ENCODE results near the gene HAL. TPM values are rescaled to one million over a fixed set of nuclear protein-coding genes. Genes with fewer than 3 reads are reported as not detected.

HAL gene
- total and polyA plus RNA-seq, 2 of the 4 experiments (the other 2 are of a cell fraction), result under 0.01 to 0.02 TPM

DNA sequence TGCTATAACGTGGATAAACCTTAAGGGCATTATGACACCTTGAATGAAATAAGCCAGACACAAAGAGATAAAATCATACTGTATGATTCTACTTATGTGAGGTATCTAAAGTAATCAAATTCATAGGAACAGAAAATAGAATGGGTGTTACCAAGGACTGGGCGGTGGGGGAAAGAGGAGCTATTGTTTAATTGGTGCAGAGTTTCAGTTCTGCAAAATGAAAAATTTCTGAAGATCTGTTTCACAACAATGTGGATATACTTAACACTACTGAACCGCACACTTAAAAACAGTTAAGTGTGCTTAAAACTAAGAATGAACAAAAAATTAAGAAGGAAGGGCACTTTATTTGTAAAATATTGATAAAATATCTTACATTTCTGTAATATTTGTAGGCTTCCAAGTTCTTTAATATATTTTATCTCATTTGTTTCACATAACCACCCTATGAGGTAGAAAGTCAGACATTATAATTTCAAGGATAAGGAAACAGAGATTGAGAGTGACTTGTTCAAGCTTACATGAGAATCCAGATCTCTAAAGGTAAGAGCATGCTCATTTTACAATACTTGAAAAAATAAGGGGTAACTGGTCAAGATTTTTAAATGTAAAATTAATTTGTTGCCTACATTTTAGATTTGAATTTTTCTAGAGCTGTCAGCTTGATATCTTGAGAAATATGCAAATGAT is 24.3 kb upstream of the HAL start:
- CTCF ChIA-PET, result no interaction called here
- Histone ChIP-seq H3K79me1 (ENCODE audit: low read depth in 1 of 2, low read length in 2 of 2) (no peaks in the 10 kb centered on the region), H4K5ac (ENCODE audit: low read depth, low read length) (no peak overlapping the region), H3K18ac (ENCODE audit: low read depth, low read length) (no peak overlapping the region), H2AFZ (replicated peaks; ENCODE audit: low read length, poor library complexity) (no peak overlapping the region), H3K56ac (ENCODE audit: extremely low read depth, insufficient read depth, low read length) (no peak overlapping the region), H3K4me3 (ENCODE audit: insufficient read depth, low read depth, low read length) (no peak overlapping the region), H2BK20ac (ENCODE audit: low read depth, low read length) (no peak overlapping the region), H3K27ac (ENCODE audit: insufficient read depth, low read length) (no peak overlapping the region), H3K9me3 (ENCODE audit: control insufficient read depth, insufficient read depth, low read length) (no peaks in the 10 kb centered on the region), H3K9me1 (ENCODE audit: insufficient read depth, low read length) (peaks cover 3% of the 10 kb centered on the region; the same call in 1 of the 2 replicates), H3K14ac (replicated peaks; ENCODE audit: low read depth, low read length) (no peak overlapping the region), H4K20me1 (ENCODE audit: insufficient read depth, low read length) (no peaks in the 10 kb centered on the region), H2AK5ac (ENCODE audit: low read depth, low read length) (no peak overlapping the region), H3K4me1 (ENCODE audit: control insufficient read depth, insufficient read depth, low read length) (no peaks in the 10 kb centered on the region), H4K8ac (ENCODE audit: low read depth in 2 of 2, low read length in 2 of 2) (no peak overlapping the region), H2BK120ac (ENCODE audit: low read depth, low read length) (no peak overlapping the region), H4K91ac (ENCODE audit: insufficient read depth, low read depth, low read length) (no peak overlapping the region), H3K4me2 (ENCODE audit: low read depth, low read length) (no peak overlapping the region), H3K4ac (ENCODE audit: low read depth, low read length) (no peak overlapping the region), H3K23ac (ENCODE audit: low read depth, low read length) (no peak overlapping the region), H3K9ac (ENCODE audit: low read depth, low read length) (no peak overlapping the region), H2BK15ac (ENCODE audit: low read depth, low read length) (no peak overlapping the region), H3K27me3 (ENCODE audit: control insufficient read depth, insufficient read depth, low read length) (no peaks in the 10 kb centered on the region), H2BK5ac (ENCODE audit: low read depth, low read length, poor library complexity, severe bottlenecking) (no peak overlapping the region), H2AK9ac (replicated peaks; ENCODE audit: low read depth, low read length, poor library complexity) (no peak overlapping the region), H3K36me3 (ENCODE audit: control insufficient read depth, insufficient read depth, low read length) (peaks cover 14% of the 10 kb centered on the region)
- intact Hi-C loops (cut with micrococcal nuclease), result no loop called here
- in situ Hi-C loops (cut with MboI; ENCODE audit: low sequenced_read_pairs), result no loop called here
- TF ChIP-seq POLR2A (IDR thresholded peaks at IDR 0.05; ENCODE audit: low read depth, low read length) (no peak), BHLHE40 (IDR thresholded peaks at IDR 0.05; ENCODE audit: low read depth, low read length) (no peak), MAZ (IDR thresholded peaks at IDR 0.05; ENCODE audit: borderline replicate concordance, low read depth, low read length) (no peak), CHD1 (IDR thresholded peaks at IDR 0.05; ENCODE audit: low read depth, low read length) (no peak), RFX5 (IDR thresholded peaks at IDR 0.05; ENCODE audit: low read depth, low read length) (no peak), MAFK (IDR thresholded peaks at IDR 0.05; ENCODE audit: low read depth, low read length) (no peak), SMC3 (IDR thresholded peaks at IDR 0.05; ENCODE audit: low read depth, low read length) (no peak), MXI1 (IDR thresholded peaks at IDR 0.05; ENCODE audit: borderline replicate concordance, low read depth, low read length) (no peak), CTCF (conservative IDR thresholded peaks at IDR 0.05; ENCODE audit: low read depth, low read length) (no peak), CEBPB (IDR thresholded peaks at IDR 0.05; ENCODE audit: low read depth, low read length) (no peak), FOS (IDR thresholded peaks at IDR 0.05; ENCODE audit: low read depth, low read length) (no peak), RAD21 (IDR thresholded peaks at IDR 0.05; ENCODE audit: low read length) (no peak), NFE2L2 (IDR thresholded peaks at IDR 0.05; ENCODE audit: low read depth, low read length) (no peak), USF2 (IDR thresholded peaks at IDR 0.05; ENCODE audit: low read depth, low read length) (no peak), RCOR1 (IDR thresholded peaks at IDR 0.05; ENCODE audit: insufficient replicate concordance, low read length) (no peak)
- TF ChIP-seq, protein P1, sequence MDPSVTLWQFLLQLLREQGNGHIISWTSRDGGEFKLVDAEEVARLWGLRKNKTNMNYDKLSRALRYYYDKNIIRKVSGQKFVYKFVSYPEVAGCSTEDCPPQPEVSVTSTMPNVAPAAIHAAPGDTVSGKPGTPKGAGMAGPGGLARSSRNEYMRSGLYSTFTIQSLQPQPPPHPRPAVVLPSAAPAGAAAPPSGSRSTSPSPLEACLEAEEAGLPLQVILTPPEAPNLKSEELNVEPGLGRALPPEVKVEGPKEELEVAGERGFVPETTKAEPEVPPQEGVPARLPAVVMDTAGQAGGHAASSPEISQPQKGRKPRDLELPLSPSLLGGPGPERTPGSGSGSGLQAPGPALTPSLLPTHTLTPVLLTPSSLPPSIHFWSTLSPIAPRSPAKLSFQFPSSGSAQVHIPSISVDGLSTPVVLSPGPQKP (IDR thresholded peaks at IDR 0.05; ENCODE audit: borderline replicate concordance, low read depth, low read length), result no peak
- WGBS, 2 experiments (ENCODE audit: extremely low coverage in 2 of 2, insufficient read length in 1 of 2), result no CpG with 5 or more reads among the region's 3 CpGs
- dilution Hi-C loops (cut with HindIII; ENCODE audit: low sequenced_read_pairs, unreplicated experiment), result no loop called here
- no TSS peak for BruUV-seq (replicated peaks)
- no peak for ATAC-seq (ENCODE audit: low read depth)
- DNase-seq, result no peak
- POLR2A ChIA-PET (ENCODE audit: unreplicated experiment), result no interaction called here
